ENCODE results near the gene OCA2. TPM values are rescaled to one million over a fixed set of nuclear protein-coding genes. Genes with fewer than 3 reads are reported as not detected.

The OCA2 gene
- total RNA-seq, 3 donors from 2014 or later (not counting 1 experiment from before 2014, with no cell fraction given): 0.35 to 1.5 (median 0.56) TPM

GRCh38 chr15:28100516-28101195 lies 1.5 kb upstream of the OCA2 start:
- Mint-ChIP-seq H3K4me1 (peaks cover 27 to 47% of the 10 kb centered on the region in 2 donors), H3K9me3 (no peaks in the 10 kb centered on the region), H3K4me3 (peak overlapping the region; percentile 49), H3K27ac (no peak overlapping the region), H3K36me3 (no peaks in the 10 kb centered on the region), H3K27me3 (ENCODE audit: low read depth in 2 of 2) (peaks cover 25 to 36% of the 10 kb centered on the region in 2 donors)
- 89% methylated on average over 20 of the region's 20 CpGs for WGBS (ENCODE audit: insufficient coverage)
- Histone ChIP-seq H3K36me3 (ENCODE audit: control insufficient read depth, insufficient read depth, low read length) (no peaks in the 10 kb centered on the region), H3K4me1 (ENCODE audit: control insufficient read depth, insufficient read depth, low read length) (peaks cover 30% of the 10 kb centered on the region), H3K4me3 (ENCODE audit: low read length) (no peak overlapping the region), H3K27ac (ENCODE audit: low read length) (no peak overlapping the region), H3K27me3 (ENCODE audit: control insufficient read depth, insufficient read depth, low read length) (peaks cover 25% of the 10 kb centered on the region), H3K9me3 (ENCODE audit: control insufficient read depth, insufficient read depth, low read length) (no peaks in the 10 kb centered on the region)
- no peak for TF ChIP-seq CTCF (IDR thresholded peaks at IDR 0.05)
- ATAC-seq (no peak), DNase-seq (no peak)
- intact Hi-C loops (cut with micrococcal nuclease): no loop called here

- Histone ChIP-seq H3K9me3 (ENCODE audit: control insufficient read depth, insufficient read depth, low read length) (no peaks in the 10 kb centered on the region), H3K27me3 (ENCODE audit: control insufficient read depth, insufficient read depth, low read length) (peaks cover 25% of the 10 kb centered on the region), H3K4me1 (ENCODE audit: control insufficient read depth, insufficient read depth, low read length) (peaks cover 33% of the 10 kb centered on the region), H3K27ac (ENCODE audit: low read length) (no peak overlapping the region), H3K4me3 (ENCODE audit: low read length) (no peak overlapping the region), H3K36me3 (ENCODE audit: control insufficient read depth, insufficient read depth, low read length) (no peaks in the 10 kb centered on the region)
- 14% methylated on average over 16 of the region's 16 CpGs for WGBS (ENCODE audit: insufficient coverage)
- Mint-ChIP-seq H3K36me3 (no peaks in the 10 kb centered on the region), H3K4me3 (peak overlapping the region; percentile 49), H3K27ac (no peak overlapping the region), H3K9me3 (no peaks in the 10 kb centered on the region), H3K4me1 (peaks cover 26 to 45% of the 10 kb centered on the region in 2 donors), H3K27me3 (ENCODE audit: low read depth in 2 of 2) (peaks cover 25 to 31% of the 10 kb centered on the region in 2 donors)
- DNase-seq (no peak), ATAC-seq (no peak)
- intact Hi-C loops (cut with micrococcal nuclease): no loop called here
- TF ChIP-seq CTCF (IDR thresholded peaks at IDR 0.05): no peak
Measured at GRCh38 chr15:28099555-28100140, 533 bp upstream of the OCA2 start.

GRCh38 chr15:28098360-28098765 lies 752 bp downstream of the OCA2 start:
- H3K4me3 ChIP-seq (ENCODE audit: low read length): no peak overlapping the region
- H3K4me1 Mint-ChIP-seq: peaks cover 26 to 49% of the 10 kb centered on the region in 2 donors
- H3K36me3 Mint-ChIP-seq: no peaks in the 10 kb centered on the region
- H3K36me3 ChIP-seq (ENCODE audit: control insufficient read depth, insufficient read depth, low read length): no peaks in the 10 kb centered on the region
- TF ChIP-seq CTCF (IDR thresholded peaks at IDR 0.05): no peak
- H3K27me3 Mint-ChIP-seq (ENCODE audit: low read depth in 2 of 2): peaks cover 33 to 39% of the 10 kb centered on the region in 2 donors
- no peaks in the 10 kb centered on the region for H3K9me3 Mint-ChIP-seq
- intact Hi-C loops (cut with micrococcal nuclease): no loop called here
- no peak overlapping the region for H3K27ac ChIP-seq (ENCODE audit: low read length)
- peaks cover 34% of the 10 kb centered on the region for H3K27me3 ChIP-seq (ENCODE audit: control insufficient read depth, insufficient read depth, low read length)
- peak overlapping the region; percentile 78 for H3K4me3 Mint-ChIP-seq
- no peak for ATAC-seq
- no peaks in the 10 kb centered on the region for H3K9me3 ChIP-seq (ENCODE audit: control insufficient read depth, insufficient read depth, low read length)
- no peak overlapping the region for H3K27ac Mint-ChIP-seq
- peaks cover 39% of the 10 kb centered on the region for H3K4me1 ChIP-seq (ENCODE audit: control insufficient read depth, insufficient read depth, low read length)
- 46% methylated on average over 11 of the region's 11 CpGs for WGBS (ENCODE audit: insufficient coverage)
- no peak for DNase-seq
